PC-3 (cell line): ENCODE data around the gene SFRP2.

Experiments used
- CTCF ChIP-seq: fragments of 300-600 bp; sonication (generic); conservative IDR thresholded peaks from 2 replicates; pipeline ENCODE4 v1.5.1; 2017; ENCODE audit warnings: antibody characterized with exemption, low read depth, mild to moderate bottlenecking, low read length
- EZH2 ChIP-seq: fragments of 300-600 bp; sonication (generic); IDR thresholded peaks from one replicate; pipeline ENCODE4 v1.6.1; 2017; ENCODE audit warnings: antibody characterized with exemption, mild to moderate bottlenecking, low read length; ENCODE audit not compliant: unreplicated experiment
- EZH2phosphoT487 ChIP-seq: fragments of 300-600 bp; sonication (generic); IDR thresholded peaks from 2 replicates; pipeline ENCODE4 v1.6.1; 2018; ENCODE audit warnings: mild to moderate bottlenecking, antibody characterized with exemption, low read length, borderline replicate concordance

DNA sequence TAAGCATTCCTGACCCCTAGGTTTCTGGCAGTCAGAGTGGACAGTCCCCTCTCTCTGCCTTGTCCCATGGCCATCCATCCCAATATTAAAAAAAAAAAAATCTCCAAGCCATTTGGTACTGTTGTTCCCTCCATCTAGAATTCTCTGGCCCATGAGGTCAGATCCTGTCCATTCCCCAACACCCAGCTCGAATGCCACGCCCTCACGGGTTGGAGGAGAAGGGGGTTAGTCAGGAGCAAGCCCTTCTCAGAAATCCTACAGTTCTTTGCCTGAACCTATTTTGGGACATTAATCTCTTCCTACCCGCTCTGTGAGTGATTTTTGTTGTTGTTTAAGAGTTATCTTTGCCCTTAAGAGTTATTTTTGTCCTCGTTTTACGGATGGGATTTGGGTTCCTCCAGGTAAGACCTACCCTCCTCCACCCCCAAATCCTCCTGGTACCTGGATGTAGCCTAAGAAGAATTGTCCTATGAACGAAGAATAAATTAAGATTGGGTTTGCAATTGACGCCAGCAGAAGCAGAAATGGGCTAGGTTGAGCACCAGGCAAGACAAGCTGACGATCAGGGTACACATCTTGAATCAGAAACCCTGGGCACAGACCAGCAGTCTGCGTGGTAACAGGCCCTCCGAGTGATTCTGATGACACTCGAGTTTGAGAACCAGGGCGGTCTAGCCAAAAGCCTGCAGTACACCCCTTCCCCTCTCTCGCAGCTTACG lies 30.0 kb downstream of the SFRP2 start:
- TF ChIP-seq CTCF: no peak
- TF ChIP-seq EZH2phosphoT487: no peak
- TF ChIP-seq EZH2: no peak
